Stimulated activated CD8-positive, alpha-beta memory T cell treated with anti-CD3 and anti-CD28 coated beads, Interleukin-15, amount 100 ng/mL, for 24 hours (primary cell): ENCODE measurements around the gene SYPL1.

Source experiments
- DNase-seq: peaks from one replicate; pipeline ENCODE4 v3.0.0-alpha.2; 2020; ENCODE audit warnings: low read depth

SYPL1 gene

GRCh38 chr7:106121189-106121810 is 9.2 kb upstream of the SYPL1 start:
- DNase-seq, result no peak

- no peak for DNase-seq
These were observed 8.4 kb upstream of the SYPL1 start for GRCh38 chr7:106120500-106120899.

- DNase-seq, result no peak
These were observed 7.6 kb upstream of the SYPL1 start for GRCh38 chr7:106119719-106120118.

- no peak for DNase-seq
These were observed 5.9 kb upstream of the SYPL1 start for GRCh38 chr7:106117786-106118544.

- no peak for DNase-seq
These were observed 4.1 kb upstream of the SYPL1 start for GRCh38 chr7:106116161-106116704.

GRCh38 chr7:106114716-106115383 is 2.7 kb upstream of the SYPL1 start:
- no peak for DNase-seq

GRCh38 chr7:106112972-106113421 is 885 bp upstream of the SYPL1 start:
- DNase-seq, result no peak

- peak; percentile 13 for DNase-seq
These were observed 426 bp downstream of the SYPL1 start for GRCh38 chr7:106111655-106112117.

GRCh38 chr7:106110885-106111654 is 1.0 kb downstream of the SYPL1 start:
- no peak for DNase-seq

GRCh38 chr7:106110238-106110560 is 1.9 kb downstream of the SYPL1 start:
- DNase-seq, result no peak

- no peak for DNase-seq
These were observed 2.4 kb downstream of the SYPL1 start for GRCh38 chr7:106109521-106110237.

- no peak for DNase-seq
These were observed 3.1 kb downstream of the SYPL1 start for GRCh38 chr7:106108991-106109390.

GRCh38 chr7:106104721-106105260 is 7.3 kb downstream of the SYPL1 start:
- no peak for DNase-seq

- DNase-seq, result no peak
These were observed 9.6 kb downstream of the SYPL1 start for GRCh38 chr7:106102387-106102966.

GRCh38 chr7:106101726-106102125 is 10.4 kb downstream of the SYPL1 start:
- DNase-seq, result no peak

GRCh38 chr7:106100863-106101629 is 11.1 kb downstream of the SYPL1 start:
- DNase-seq, result no peak

GRCh38 chr7:106099539-106099938 is 12.6 kb downstream of the SYPL1 start:
- no peak for DNase-seq

GRCh38 chr7:106098889-106099288 is 13.2 kb downstream of the SYPL1 start:
- DNase-seq, result no peak

GRCh38 chr7:106095634-106096033 is 16.5 kb downstream of the SYPL1 start:
- no peak for DNase-seq

- no peak for DNase-seq
These were observed 17.3 kb downstream of the SYPL1 start for GRCh38 chr7:106094780-106095179.
